Measurements from ENCODE around the gene SLC38A1.
A peak's percentile ranks its signal among the peaks of the same experiment; 100 is the strongest.

The SLC38A1 gene

GRCh38 chr12:46206471-46206870 lies 62.4 kb downstream of the SLC38A1 start:
- no peaks in the 10 kb centered on the region for H3K9me3 ChIP-seq (ENCODE audit: control insufficient read depth, low read length)
- TF ChIP-seq, protein P1, sequence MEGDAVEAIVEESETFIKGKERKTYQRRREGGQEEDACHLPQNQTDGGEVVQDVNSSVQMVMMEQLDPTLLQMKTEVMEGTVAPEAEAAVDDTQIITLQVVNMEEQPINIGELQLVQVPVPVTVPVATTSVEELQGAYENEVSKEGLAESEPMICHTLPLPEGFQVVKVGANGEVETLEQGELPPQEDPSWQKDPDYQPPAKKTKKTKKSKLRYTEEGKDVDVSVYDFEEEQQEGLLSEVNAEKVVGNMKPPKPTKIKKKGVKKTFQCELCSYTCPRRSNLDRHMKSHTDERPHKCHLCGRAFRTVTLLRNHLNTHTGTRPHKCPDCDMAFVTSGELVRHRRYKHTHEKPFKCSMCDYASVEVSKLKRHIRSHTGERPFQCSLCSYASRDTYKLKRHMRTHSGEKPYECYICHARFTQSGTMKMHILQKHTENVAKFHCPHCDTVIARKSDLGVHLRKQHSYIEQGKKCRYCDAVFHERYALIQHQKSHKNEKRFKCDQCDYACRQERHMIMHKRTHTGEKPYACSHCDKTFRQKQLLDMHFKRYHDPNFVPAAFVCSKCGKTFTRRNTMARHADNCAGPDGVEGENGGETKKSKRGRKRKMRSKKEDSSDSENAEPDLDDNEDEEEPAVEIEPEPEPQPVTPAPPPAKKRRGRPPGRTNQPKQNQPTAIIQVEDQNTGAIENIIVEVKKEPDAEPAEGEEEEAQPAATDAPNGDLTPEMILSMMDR (IDR thresholded peaks at IDR 0.05): no peak
- H2AFZ ChIP-seq: no peak overlapping the region
- H3K27ac ChIP-seq: no peak overlapping the region
- H3K4me3 ChIP-seq (ENCODE audit: low read depth, low read length): no peak overlapping the region
- no peaks in the 10 kb centered on the region for H3K27me3 ChIP-seq (ENCODE audit: control insufficient read depth, insufficient read depth, low read length)
- no peak overlapping the region for H3K9ac ChIP-seq
- H3K4me2 ChIP-seq (ENCODE audit: low read length): no peak overlapping the region
- peaks cover 3% of the 10 kb centered on the region for H3K4me1 ChIP-seq
- H3K36me3 ChIP-seq (ENCODE audit: control insufficient read depth, insufficient read depth, low read length): no peaks in the 10 kb centered on the region
- peaks cover 6% of the 10 kb centered on the region for H3K79me2 ChIP-seq

DNA sequence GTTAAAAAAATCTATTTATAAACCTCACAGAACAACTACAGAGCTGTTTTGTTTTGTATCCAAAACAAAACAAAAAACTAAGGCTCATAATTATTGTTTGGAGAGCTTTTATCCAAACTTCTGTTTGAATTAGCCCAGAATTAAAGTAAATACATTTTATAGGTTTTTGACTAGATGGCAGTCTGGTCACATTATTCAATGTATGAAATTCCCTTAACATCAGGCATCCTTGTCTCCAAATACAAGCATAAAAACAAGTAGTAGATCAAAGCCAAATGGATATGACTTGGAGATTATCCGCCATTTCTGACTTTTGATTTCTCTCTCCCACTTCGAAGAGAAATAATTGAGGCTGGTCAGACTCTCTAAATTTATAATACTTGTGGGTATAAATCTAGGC lies 63.5 kb downstream of the SLC38A1 start:
- no peak overlapping the region for H2AFZ ChIP-seq
- H3K27me3 ChIP-seq (ENCODE audit: control insufficient read depth, insufficient read depth, low read length): no peaks in the 10 kb centered on the region
- H3K79me2 ChIP-seq: peaks cover 2% of the 10 kb centered on the region
- H3K4me2 ChIP-seq (ENCODE audit: low read length): no peak overlapping the region
- TF ChIP-seq, protein P1 (IDR thresholded peaks at IDR 0.05): no peak
- H3K4me1 ChIP-seq: peaks cover 3% of the 10 kb centered on the region
- H3K36me3 ChIP-seq (ENCODE audit: control insufficient read depth, insufficient read depth, low read length): no peaks in the 10 kb centered on the region
- no peak overlapping the region for H3K4me3 ChIP-seq (ENCODE audit: low read depth, low read length)
- H3K27ac ChIP-seq: no peak overlapping the region
- no peak overlapping the region for H3K9ac ChIP-seq
- H3K9me3 ChIP-seq (ENCODE audit: control insufficient read depth, low read length): no peaks in the 10 kb centered on the region

GRCh38 chr12:46201284-46201789 lies 67.5 kb downstream of the SLC38A1 start:
- H3K4me2 ChIP-seq (ENCODE audit: low read length): no peak overlapping the region
- no peaks in the 10 kb centered on the region for H3K36me3 ChIP-seq (ENCODE audit: control insufficient read depth, insufficient read depth, low read length)
- H3K27me3 ChIP-seq (ENCODE audit: control insufficient read depth, insufficient read depth, low read length): no peaks in the 10 kb centered on the region
- H3K27ac ChIP-seq: peak overlapping the region; percentile 48
- TF ChIP-seq, protein P1 (IDR thresholded peaks at IDR 0.05): no peak
- no peaks in the 10 kb centered on the region for H3K79me2 ChIP-seq
- no peaks in the 10 kb centered on the region for H3K4me1 ChIP-seq
- no peak overlapping the region for H3K4me3 ChIP-seq (ENCODE audit: low read depth, low read length)
- H3K9me3 ChIP-seq (ENCODE audit: control insufficient read depth, low read length): no peaks in the 10 kb centered on the region
- no peak overlapping the region for H3K9ac ChIP-seq
- H2AFZ ChIP-seq: no peak overlapping the region

DNA sequence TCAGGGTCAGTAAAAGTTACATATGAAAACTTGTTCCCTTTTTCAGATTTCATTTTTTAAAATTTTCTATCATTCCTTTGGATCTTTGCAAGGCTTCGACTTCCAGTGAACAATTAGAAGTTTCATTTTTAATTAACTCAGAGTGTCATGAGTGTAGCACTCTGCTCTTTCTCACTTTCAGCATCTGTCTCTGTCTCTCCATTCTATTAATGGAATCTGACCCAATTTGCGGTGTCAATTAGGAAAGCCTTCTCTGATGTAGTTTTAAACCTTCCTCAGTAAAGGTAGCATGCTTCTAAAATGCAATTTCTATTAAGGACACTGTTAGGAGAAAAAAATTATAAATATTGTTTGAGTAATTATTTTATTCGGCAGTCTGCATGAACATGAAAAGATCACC lies 68.3 kb downstream of the SLC38A1 start:
- Histone ChIP-seq H3K9ac (no peak overlapping the region), H2AFZ (no peak overlapping the region), H3K4me1 (no peaks in the 10 kb centered on the region), H3K9me3 (ENCODE audit: control insufficient read depth, low read length) (no peaks in the 10 kb centered on the region), H3K4me3 (ENCODE audit: low read depth, low read length) (no peak overlapping the region), H3K36me3 (ENCODE audit: control insufficient read depth, insufficient read depth, low read length) (no peaks in the 10 kb centered on the region), H3K4me2 (ENCODE audit: low read length) (no peak overlapping the region), H3K27ac (no peak overlapping the region), H3K79me2 (no peaks in the 10 kb centered on the region), H3K27me3 (ENCODE audit: control insufficient read depth, insufficient read depth, low read length) (no peaks in the 10 kb centered on the region)
- TF ChIP-seq, protein P1 (IDR thresholded peaks at IDR 0.05): no peak

GRCh38 chr12:46198913-46199312 lies 69.9 kb downstream of the SLC38A1 start:
- Histone ChIP-seq H3K79me2 (no peaks in the 10 kb centered on the region), H3K4me1 (no peaks in the 10 kb centered on the region), H3K9ac (no peak overlapping the region), H3K4me3 (ENCODE audit: low read depth, low read length) (no peak overlapping the region), H2AFZ (no peak overlapping the region), H3K27ac (peak overlapping the region; percentile 34), H3K36me3 (ENCODE audit: control insufficient read depth, insufficient read depth, low read length) (no peaks in the 10 kb centered on the region), H3K9me3 (ENCODE audit: control insufficient read depth, low read length) (no peaks in the 10 kb centered on the region), H3K27me3 (ENCODE audit: control insufficient read depth, insufficient read depth, low read length) (no peaks in the 10 kb centered on the region), H3K4me2 (ENCODE audit: low read length) (no peak overlapping the region)
- TF ChIP-seq, protein P1 (IDR thresholded peaks at IDR 0.05): no peak

Measured in parathyroid adenoma (tissue), 2 donors.